Mesendoderm (in vitro differentiated cells): Measurements from ENCODE around the gene MRO.
A peak's percentile ranks its signal among the peaks of the same experiment; 100 is the strongest.

Experiments used
- DNase-seq: peaks from one replicate; pipeline ENCODE4 v3.0.0; 2013
- H2AK5ac ChIP-seq: 2 replicates; pipeline ENCODE4 v1.6.1; 2013; ENCODE audit warnings: low read length, inconsistent platforms
- H2BK120ac ChIP-seq: 2 replicates; pipeline ENCODE4 v1.6.1; 2013; ENCODE audit warnings: low read depth, mild to moderate bottlenecking, low read length, moderate library complexity, mixed read lengths
- H2BK15ac ChIP-seq: replicated peaks from 2 replicates; pipeline ENCODE4 v1.6.1; 2013; ENCODE audit warnings: low read depth, mild to moderate bottlenecking, moderate library complexity
- H2BK5ac ChIP-seq: 2 replicates; pipeline ENCODE4 v1.6.1; 2013; ENCODE audit warnings: low read length, inconsistent platforms
- H3K18ac ChIP-seq: 2 replicates; pipeline ENCODE4 v1.6.1; 2013; ENCODE audit warnings: mild to moderate bottlenecking, low read length, mixed read lengths
- H3K23ac ChIP-seq: one replicate; pipeline ENCODE4 v1.6.1; 2013; ENCODE audit warnings: low read length
- H3K27ac ChIP-seq: 2 replicates; pipeline ENCODE4 v1.5.1; 2013; ENCODE audit warnings: low read depth, mild to moderate bottlenecking, inconsistent platforms, low read length, moderate library complexity
- H3K27me3 ChIP-seq: 2 replicates; pipeline ENCODE4 v1.6.1; 2013; ENCODE audit warnings: low read length, control low read depth, mild to moderate bottlenecking, inconsistent platforms; ENCODE audit not compliant: insufficient read depth, poor library complexity
- H3K36me3 ChIP-seq: 2 replicates; pipeline ENCODE4 v1.6.1; 2013; ENCODE audit warnings: low read length, inconsistent platforms; ENCODE audit not compliant: control insufficient read depth, insufficient read depth
- H3K4ac ChIP-seq: one replicate; pipeline ENCODE4 v1.6.1; 2013; ENCODE audit warnings: low read depth, mild to moderate bottlenecking, low read length, moderate library complexity
- H3K4me1 ChIP-seq: 2 replicates; pipeline ENCODE4 v1.6.1; 2013; ENCODE audit warnings: low read depth, low read length, inconsistent platforms; ENCODE audit not compliant: control insufficient read depth
- H3K4me2 ChIP-seq: 2 replicates; pipeline ENCODE4 v1.6.1; 2013; ENCODE audit warnings: low read length
- H3K4me3 ChIP-seq: 2 replicates; pipeline ENCODE4 v1.5.1; 2013; ENCODE audit warnings: mild to moderate bottlenecking, low read length
- H3K56ac ChIP-seq: one replicate; pipeline ENCODE4 v1.6.1; 2013; ENCODE audit warnings: low read length
- H3K79me1 ChIP-seq: 2 replicates; pipeline ENCODE4 v1.6.1; 2013; ENCODE audit warnings: low read length, inconsistent platforms
- H3K79me2 ChIP-seq: 2 replicates; pipeline ENCODE4 v1.6.1; 2013; ENCODE audit warnings: mild to moderate bottlenecking, low read length; ENCODE audit not compliant: control insufficient read depth, insufficient read depth
- H3K9ac ChIP-seq: 2 replicates; pipeline ENCODE4 v1.6.1; 2013; ENCODE audit warnings: low read length, inconsistent platforms
- H4K5ac ChIP-seq: one replicate; pipeline ENCODE4 v1.6.1; 2013; ENCODE audit warnings: low read length
- H4K8ac ChIP-seq: one replicate; pipeline ENCODE4 v1.6.1; 2013; ENCODE audit warnings: low read depth, mild to moderate bottlenecking, control low read depth, low read length, moderate library complexity
- WGBS: extraction: QIAGEN DNeasy Blood & Tissue Kit; methylation state at CpG from one replicate; pipeline ENCODE4 v1.1.7; 2013; ENCODE audit warnings: low lambda C conversion rate, missing lambda C conversion rate; ENCODE audit not compliant: insufficient coverage; ENCODE audit errors: extremely low coverage; 5-methylcytosine and 5-hydroxymethylcytosine counted together

The MRO gene

GRCh38 chr18:50797142-50797541 is 22.7 kb downstream of the MRO start:
- no peak overlapping the region for H3K4me2 ChIP-seq
- no peaks in the 10 kb centered on the region for H3K4me1 ChIP-seq
- H3K18ac ChIP-seq = no peak overlapping the region
- no peak overlapping the region for H2BK15ac ChIP-seq
- H4K5ac ChIP-seq = no peak overlapping the region
- H2BK120ac ChIP-seq = no peak overlapping the region
- H4K8ac ChIP-seq = no peak overlapping the region
- no peak for DNase-seq
- no peak overlapping the region for H2AK5ac ChIP-seq
- no peak overlapping the region for H3K9ac ChIP-seq
- H3K36me3 ChIP-seq = no peaks in the 10 kb centered on the region
- H3K4me3 ChIP-seq = no peak overlapping the region
- H3K56ac ChIP-seq = no peak overlapping the region
- no peak overlapping the region for H3K23ac ChIP-seq
- no peaks in the 10 kb centered on the region for H3K79me1 ChIP-seq
- no peaks in the 10 kb centered on the region for H3K79me2 ChIP-seq
- no CpG with 5 or more reads among the region's 7 CpGs for WGBS
- H3K27ac ChIP-seq = no peak overlapping the region
- H3K4ac ChIP-seq = no peak overlapping the region
- H3K27me3 ChIP-seq = no peaks in the 10 kb centered on the region
- no peak overlapping the region for H2BK5ac ChIP-seq

- Histone ChIP-seq H3K23ac (no peak overlapping the region), H3K4me1 (no peaks in the 10 kb centered on the region), H3K18ac (no peak overlapping the region), H2BK15ac (no peak overlapping the region), H4K5ac (no peak overlapping the region), H3K79me1 (no peaks in the 10 kb centered on the region), H3K4ac (no peak overlapping the region), H2AK5ac (no peak overlapping the region), H3K4me2 (no peak overlapping the region), H4K8ac (no peak overlapping the region), H3K4me3 (no peak overlapping the region), H2BK5ac (no peak overlapping the region), H3K9ac (no peak overlapping the region), H2BK120ac (no peak overlapping the region), H3K56ac (no peak overlapping the region), H3K27ac (no peak overlapping the region), H3K36me3 (no peaks in the 10 kb centered on the region), H3K79me2 (no peaks in the 10 kb centered on the region), H3K27me3 (no peaks in the 10 kb centered on the region)
- no peak for DNase-seq
- WGBS = no CpG with 5 or more reads among the region's 2 CpGs
These were observed 23.3 kb downstream of the MRO start for GRCh38 chr18:50796495-50796894.

GRCh38 chr18:50793641-50794565 is 25.9 kb downstream of the MRO start:
- Histone ChIP-seq H3K79me1 (no peaks in the 10 kb centered on the region), H4K5ac (no peak overlapping the region), H3K18ac (no peak overlapping the region), H3K4me3 (no peak overlapping the region), H4K8ac (no peak overlapping the region), H3K36me3 (no peaks in the 10 kb centered on the region), H3K23ac (no peak overlapping the region), H2BK5ac (no peak overlapping the region), H3K27ac (no peak overlapping the region), H2BK15ac (no peak overlapping the region), H3K79me2 (no peaks in the 10 kb centered on the region), H3K56ac (no peak overlapping the region), H3K4ac (no peak overlapping the region), H3K9ac (no peak overlapping the region), H2BK120ac (no peak overlapping the region), H3K27me3 (no peaks in the 10 kb centered on the region), H3K4me1 (no peaks in the 10 kb centered on the region), H3K4me2 (no peak overlapping the region), H2AK5ac (no peak overlapping the region)
- no CpG with 5 or more reads among the region's 10 CpGs for WGBS
- peak; percentile 51 for DNase-seq

- H3K56ac ChIP-seq = no peak overlapping the region
- H2BK15ac ChIP-seq = no peak overlapping the region
- no peak overlapping the region for H3K4me2 ChIP-seq
- no peaks in the 10 kb centered on the region for H3K79me2 ChIP-seq
- no peak overlapping the region for H2BK5ac ChIP-seq
- no peak overlapping the region for H3K27ac ChIP-seq
- DNase-seq = no peak
- H3K4me1 ChIP-seq = no peaks in the 10 kb centered on the region
- H4K5ac ChIP-seq = no peak overlapping the region
- no peaks in the 10 kb centered on the region for H3K79me1 ChIP-seq
- no peaks in the 10 kb centered on the region for H3K27me3 ChIP-seq
- H3K4ac ChIP-seq = no peak overlapping the region
- H3K9ac ChIP-seq = no peak overlapping the region
- WGBS = no CpG with 5 or more reads among the region's 5 CpGs
- H3K4me3 ChIP-seq = no peak overlapping the region
- H2BK120ac ChIP-seq = no peak overlapping the region
- H3K23ac ChIP-seq = no peak overlapping the region
- H4K8ac ChIP-seq = no peak overlapping the region
- H3K18ac ChIP-seq = no peak overlapping the region
- no peak overlapping the region for H2AK5ac ChIP-seq
- H3K36me3 ChIP-seq = no peaks in the 10 kb centered on the region
These were observed 26.9 kb downstream of the MRO start for GRCh38 chr18:50792885-50793284.

- Histone ChIP-seq H2AK5ac (no peak overlapping the region), H3K79me1 (no peaks in the 10 kb centered on the region), H2BK120ac (no peak overlapping the region), H3K4me3 (no peak overlapping the region), H2BK15ac (no peak overlapping the region), H3K79me2 (no peaks in the 10 kb centered on the region), H3K4me1 (no peaks in the 10 kb centered on the region), H3K4ac (no peak overlapping the region), H3K9ac (no peak overlapping the region), H4K8ac (no peak overlapping the region), H3K56ac (no peak overlapping the region), H3K4me2 (no peak overlapping the region), H4K5ac (no peak overlapping the region), H3K27ac (no peak overlapping the region), H3K36me3 (no peaks in the 10 kb centered on the region), H2BK5ac (no peak overlapping the region), H3K18ac (no peak overlapping the region), H3K23ac (no peak overlapping the region), H3K27me3 (no peaks in the 10 kb centered on the region)
- WGBS = no CpG with 5 or more reads among the region's 4 CpGs
- no peak for DNase-seq
These were observed 28.0 kb downstream of the MRO start for GRCh38 chr18:50791599-50792438.
